Keratinocyte (primary cell): ENCODE data around the gene RICTOR. TPM values are rescaled to one million over a fixed set of nuclear protein-coding genes. Genes with fewer than 3 reads are reported as not detected.

Experiments used
- DNase-seq: peaks from one replicate; pipeline ENCODE4 v3.0.0-alpha.2; 2011; ENCODE audit warnings: low read depth, missing footprints, low spot score
- FAIRE-seq: peaks from 2 replicates; lab custom pipeline; 2011; peaks lifted over from hg19 to GRCh38; lab: Jason Lieb, UNC
- H2AFZ ChIP-seq: 2 replicates; pipeline ENCODE4 v1.6.0; 2012; ENCODE audit warnings: low read length, control low read depth, inconsistent platforms; ENCODE audit not compliant: control insufficient read depth
- H3K27ac ChIP-seq: 2 replicates; pipeline ENCODE4 v1.5.1; 2011; ENCODE audit warnings: low read length; ENCODE audit not compliant: control insufficient read depth, insufficient read depth
- H3K27me3 ChIP-seq: 3 replicates; pipeline ENCODE4 v1.6.0; 2011; ENCODE audit warnings: low read length; ENCODE audit not compliant: control insufficient read depth, insufficient read depth; ENCODE audit errors: extremely low read depth
- H3K36me3 ChIP-seq, 2 experiments: 2 replicates in 1 of 2; 3 replicates in 1 of 2; pipeline ENCODE4 v1.5.1; 2011; ENCODE audit warnings: low read length in 2 of 2, mild to moderate bottlenecking in 1 of 2; ENCODE audit not compliant: control insufficient read depth in 2 of 2, insufficient read depth in 2 of 2; ENCODE audit errors: extremely low read depth in 1 of 2
- H3K4me1 ChIP-seq: 3 replicates; pipeline ENCODE4 v1.5.1; 2011; ENCODE audit warnings: low read length; ENCODE audit not compliant: control insufficient read depth, insufficient read depth; ENCODE audit errors: extremely low read depth
- H3K4me2 ChIP-seq: 3 replicates; pipeline ENCODE4 v1.6.0; 2011; ENCODE audit warnings: low read depth, low read length; ENCODE audit not compliant: control insufficient read depth, insufficient read depth; ENCODE audit errors: extremely low read depth
- H3K4me3 ChIP-seq, 3 experiments: fragments of 200-600 bp in 1 of 3; sonication (generic) in 1 of 3; 2 replicates in 2 of 3; 3 replicates in 1 of 3; pipeline ENCODE4 v1.5.1; 2011 to 2016; ENCODE audit warnings: low read length in 3 of 3, mild to moderate bottlenecking in 3 of 3, control low read depth in 2 of 3, inconsistent platforms in 1 of 3, low read depth in 1 of 3, mixed read lengths in 1 of 3, mixed run types in 1 of 3, moderate library complexity in 1 of 3; ENCODE audit not compliant: control insufficient read depth in 2 of 3, insufficient read depth in 2 of 3; ENCODE audit errors: extremely low read depth in 1 of 3
- H3K79me2 ChIP-seq: 2 replicates; pipeline ENCODE4 v1.6.0; 2012; ENCODE audit warnings: low read length; ENCODE audit not compliant: control insufficient read depth, insufficient read depth
- H3K9ac ChIP-seq: 3 replicates; pipeline ENCODE4 v1.6.0; 2011; ENCODE audit warnings: low read length; ENCODE audit not compliant: control insufficient read depth, insufficient read depth; ENCODE audit errors: extremely low read depth
- H3K9me1 ChIP-seq: 3 replicates; pipeline ENCODE4 v1.6.0; 2011; ENCODE audit warnings: low read length; ENCODE audit not compliant: control insufficient read depth, insufficient read depth; ENCODE audit errors: extremely low read depth
- H3K9me3 ChIP-seq: 2 replicates; pipeline ENCODE4 v1.5.1; 2012; ENCODE audit warnings: low read depth, low read length; ENCODE audit not compliant: control insufficient read depth
- H4K20me1 ChIP-seq: 3 replicates; pipeline ENCODE4 v1.6.0; 2011; ENCODE audit warnings: low read length; ENCODE audit not compliant: control insufficient read depth, insufficient read depth; ENCODE audit errors: extremely low read depth
- EZH2 ChIP-seq: IDR thresholded peaks from one replicate; pipeline ENCODE4 v1.6.1; 2012; ENCODE audit warnings: inconsistent platforms, mild to moderate bottlenecking, low read length, moderate library complexity
- dilution Hi-C: fragments of 300-500 bp; cut with MboI; formaldehyde crosslinking; loops from one replicate; pipeline ENCODE4 v1.7.0; 2020; ENCODE audit warnings: low sequenced_read_pairs; ENCODE audit not compliant: extremely low pct_ligation_motif_present
- polyA plus RNA-seq, 5 experiments: library from polyadenylated mRNA; depleted of rRNA in 3 of 5; stranded (reverse) in 3 of 5; stranded (forward) in 1 of 5; unstranded in 1 of 5; fragments of >200 nt; gene quantifications; 1 replicate in 1 of 5; 2 replicates in 3 of 5; 3 replicates in 1 of 5; pipeline versions ENCODE4 v1.2.1 to v1.2.3, GENCODE V29; 2011 to 2012; ENCODE audit warnings: missing spikeins in 2 of 5, low read depth in 1 of 5, low replicate concordance in 1 of 5
- TF ChIP-seq, protein P1 (sequence below), 3 experiments: IDR thresholded peaks in 1 of 3; conservative IDR thresholded peaks in 1 of 3; optimal IDR thresholded peaks in 1 of 3; 2 replicates in 2 of 3; 3 replicates in 1 of 3; pipeline versions ENCODE3 to v1.5.1; 2011; ENCODE audit warnings: low read length in 3 of 3, mild to moderate bottlenecking in 3 of 3, moderate library complexity in 2 of 3, control low read depth in 1 of 3, inconsistent platforms in 1 of 3; ENCODE audit not compliant: insufficient read depth in 2 of 3; ENCODE audit errors: extremely low read depth in 1 of 3

Gene RICTOR
- polyA plus RNA-seq, 1 donor (not counting 4 experiments of a cell fraction or from before 2014, with no cell fraction given), result 11.5 TPM

DNA sequence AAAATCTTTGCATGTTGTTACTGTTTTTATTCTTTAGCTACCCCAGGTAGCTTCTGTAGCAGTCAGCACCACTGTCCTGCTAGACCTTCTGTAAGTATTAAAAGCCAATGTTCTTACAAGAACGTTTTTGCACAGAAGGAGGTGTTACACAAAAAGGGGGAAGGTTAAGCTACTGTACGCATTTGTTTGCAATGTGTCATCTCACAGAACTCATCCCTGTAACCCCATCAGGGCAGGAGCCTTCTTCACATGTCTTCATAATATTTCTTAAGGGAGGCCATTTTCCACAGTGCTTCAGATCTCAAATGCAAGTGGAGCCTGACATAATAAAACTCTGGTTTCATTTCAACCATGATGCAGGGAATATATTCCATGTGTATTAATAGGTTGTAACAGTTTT is 160.5 kb downstream of the RICTOR start:
- Histone ChIP-seq H4K20me1 (no peaks in the 10 kb centered on the region), H3K36me3 (peaks cover 15% of the 10 kb centered on the region in 2 experiments), H3K4me3 (no peak overlapping the region), H3K9me3 (no peaks in the 10 kb centered on the region), H3K27ac (no peak overlapping the region), H3K79me2 (no peaks in the 10 kb centered on the region), H3K27me3 (no peaks in the 10 kb centered on the region), H3K9ac (no peak overlapping the region), H2AFZ (no peak overlapping the region), H3K4me1 (no peaks in the 10 kb centered on the region), H3K4me2 (no peak overlapping the region), H3K9me1 (no peaks in the 10 kb centered on the region)
- no peak for TF ChIP-seq EZH2
- TF ChIP-seq, protein P1, sequence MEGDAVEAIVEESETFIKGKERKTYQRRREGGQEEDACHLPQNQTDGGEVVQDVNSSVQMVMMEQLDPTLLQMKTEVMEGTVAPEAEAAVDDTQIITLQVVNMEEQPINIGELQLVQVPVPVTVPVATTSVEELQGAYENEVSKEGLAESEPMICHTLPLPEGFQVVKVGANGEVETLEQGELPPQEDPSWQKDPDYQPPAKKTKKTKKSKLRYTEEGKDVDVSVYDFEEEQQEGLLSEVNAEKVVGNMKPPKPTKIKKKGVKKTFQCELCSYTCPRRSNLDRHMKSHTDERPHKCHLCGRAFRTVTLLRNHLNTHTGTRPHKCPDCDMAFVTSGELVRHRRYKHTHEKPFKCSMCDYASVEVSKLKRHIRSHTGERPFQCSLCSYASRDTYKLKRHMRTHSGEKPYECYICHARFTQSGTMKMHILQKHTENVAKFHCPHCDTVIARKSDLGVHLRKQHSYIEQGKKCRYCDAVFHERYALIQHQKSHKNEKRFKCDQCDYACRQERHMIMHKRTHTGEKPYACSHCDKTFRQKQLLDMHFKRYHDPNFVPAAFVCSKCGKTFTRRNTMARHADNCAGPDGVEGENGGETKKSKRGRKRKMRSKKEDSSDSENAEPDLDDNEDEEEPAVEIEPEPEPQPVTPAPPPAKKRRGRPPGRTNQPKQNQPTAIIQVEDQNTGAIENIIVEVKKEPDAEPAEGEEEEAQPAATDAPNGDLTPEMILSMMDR (optimal IDR thresholded peaks at IDR 0.05 in 1 of 3, IDR thresholded peaks at IDR 0.05 in 1 of 3, conservative IDR thresholded peaks at IDR 0.05 in 1 of 3; ENCODE audit: extremely low read depth in 1 of 3, insufficient read depth in 2 of 3, low read length in 3 of 3), result no peak
- FAIRE-seq (no peak), DNase-seq (no peak)
- dilution Hi-C loops, result no loop called here

DNA sequence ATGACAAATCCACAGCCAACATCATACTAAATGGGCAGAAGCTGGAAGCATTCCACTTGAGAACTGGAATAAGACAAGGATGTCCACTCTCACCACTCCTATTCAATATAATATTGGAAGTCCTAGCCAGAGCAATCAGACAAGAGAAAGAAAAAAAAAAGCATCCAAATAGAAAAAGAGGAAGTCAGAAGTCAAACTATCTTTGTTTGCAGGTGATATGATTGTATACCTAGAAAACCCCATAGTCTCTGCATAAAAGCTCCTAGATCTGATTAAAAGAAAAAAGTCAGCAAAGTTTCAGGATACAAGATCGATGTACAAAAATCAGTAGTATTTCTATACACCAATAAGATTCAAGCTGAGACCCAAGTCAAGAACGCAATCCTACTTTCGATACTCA is 162.3 kb downstream of the RICTOR start:
- FAIRE-seq (no peak), DNase-seq (no peak)
- Histone ChIP-seq H3K4me1 (no peaks in the 10 kb centered on the region), H2AFZ (no peak overlapping the region), H3K9ac (no peak overlapping the region), H3K36me3 (peaks cover 7 to 18% of the 10 kb centered on the region in 2 experiments), H3K9me1 (no peaks in the 10 kb centered on the region), H4K20me1 (no peaks in the 10 kb centered on the region), H3K79me2 (no peaks in the 10 kb centered on the region), H3K9me3 (no peaks in the 10 kb centered on the region), H3K4me3 (no peak overlapping the region), H3K27ac (no peak overlapping the region), H3K27me3 (no peaks in the 10 kb centered on the region), H3K4me2 (no peak overlapping the region)
- TF ChIP-seq EZH2, result no peak
- TF ChIP-seq, protein P1 (optimal IDR thresholded peaks at IDR 0.05 in 1 of 3, IDR thresholded peaks at IDR 0.05 in 1 of 3, conservative IDR thresholded peaks at IDR 0.05 in 1 of 3; ENCODE audit: extremely low read depth in 1 of 3, insufficient read depth in 2 of 3, low read length in 3 of 3), result no peak
- dilution Hi-C loops, result no loop called here
